ENCODE data around the gene STKLD1.

The STKLD1 gene

DNA sequence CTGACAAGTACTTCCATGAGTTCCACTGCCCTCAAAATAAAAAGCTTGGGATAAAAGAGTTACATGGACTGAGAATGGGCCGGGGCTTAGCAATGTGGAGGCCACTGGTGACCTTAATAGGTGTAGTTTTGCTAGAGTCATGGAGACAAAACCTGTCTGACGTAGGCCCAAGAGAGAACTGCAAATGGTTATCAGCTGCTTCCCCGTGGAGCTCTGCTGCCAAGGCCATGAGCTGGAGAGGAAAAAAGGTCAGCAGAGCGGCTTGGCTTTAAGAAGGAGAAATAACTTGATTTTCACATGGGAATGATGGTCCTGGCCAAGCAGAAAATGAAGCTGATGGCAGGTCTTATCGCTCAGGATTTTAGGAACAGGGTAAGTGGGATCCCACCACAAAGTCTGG is 36.5 kb upstream of the STKLD1 start:
- Mint-ChIP-seq H3K4me3 (no peak overlapping the region), H3K4me1 (peaks cover 53% of the 10 kb centered on the region), H3K27me3 (no peaks in the 10 kb centered on the region), H3K27ac (no peak overlapping the region), H3K9me3 (no peaks in the 10 kb centered on the region), H3K36me3 (peaks cover 43% of the 10 kb centered on the region)
- no peak for DNase-seq
- CTCF ChIA-PET = interaction anchor here (0.7 to 1.8 kb wide), 4 partner anchors 9 to 144 kb away, joined by 3 to 6 read pairs (median 3); partner anchors contain the start of genes MED22 and RPL7A

- DNase-seq = no peak
- no peak overlapping the region for H3K4me3 Mint-ChIP-seq
- CTCF ChIA-PET = interaction anchor here (0.8 to 1.8 kb wide), 2 partner anchors 8 to 10 kb away, joined by 3 to 6 read pairs; partner anchors contain the start of genes MED22 and RPL7A
- H3K9me3 Mint-ChIP-seq = no peaks in the 10 kb centered on the region
- no peaks in the 10 kb centered on the region for H3K27me3 Mint-ChIP-seq
- peak overlapping the region; percentile 67 for H3K27ac Mint-ChIP-seq
- H3K4me1 Mint-ChIP-seq = peaks cover 48% of the 10 kb centered on the region
- peaks cover 45% of the 10 kb centered on the region for H3K36me3 Mint-ChIP-seq
Measured at GRCh38 chr9:133340256-133340655, 35.9 kb upstream of the STKLD1 start.

- CTCF ChIA-PET = interaction anchor here (1.5 to 1.8 kb wide), 2 partner anchors 11 to 15 kb away, joined by 4 to 6 read pairs; partner anchors contain the start of gene SURF1
- Mint-ChIP-seq H3K27me3 (no peaks in the 10 kb centered on the region), H3K4me3 (no peak overlapping the region), H3K27ac (peak overlapping the region; percentile 67), H3K36me3 (peaks cover 45% of the 10 kb centered on the region), H3K9me3 (no peaks in the 10 kb centered on the region), H3K4me1 (peaks cover 47% of the 10 kb centered on the region)
- no peak for DNase-seq
Measured at GRCh38 chr9:133340916-133341315, 35.2 kb upstream of the STKLD1 start.

- Mint-ChIP-seq H3K27ac (peak overlapping the region; percentile 60), H3K27me3 (no peaks in the 10 kb centered on the region), H3K36me3 (peaks cover 49% of the 10 kb centered on the region), H3K4me3 (no peak overlapping the region), H3K4me1 (peaks cover 47% of the 10 kb centered on the region), H3K9me3 (no peaks in the 10 kb centered on the region)
- no peak for DNase-seq
- CTCF ChIA-PET = interaction anchor here (0.7 to 2.0 kb wide), 6 partner anchors 9 to 145 kb away, joined by 3 to 10 read pairs (median 4); partner anchors contain the start of gene SURF1
Measured at GRCh38 chr9:133341369-133342068, 34.6 kb upstream of the STKLD1 start.

GRCh38 chr9:133342069-133342406 is 34.1 kb upstream of the STKLD1 start:
- DNase-seq = no peak
- Mint-ChIP-seq H3K9me3 (no peaks in the 10 kb centered on the region), H3K4me1 (peaks cover 47% of the 10 kb centered on the region), H3K4me3 (no peak overlapping the region), H3K36me3 (peaks cover 53% of the 10 kb centered on the region), H3K27me3 (no peaks in the 10 kb centered on the region), H3K27ac (peak overlapping the region; percentile 55)
- CTCF ChIA-PET = interaction anchor here (0.7 to 2.2 kb wide), 6 partner anchors 9 to 144 kb away, joined by 3 to 10 read pairs (median 4); partner anchors contain the start of gene SURF1

DNA sequence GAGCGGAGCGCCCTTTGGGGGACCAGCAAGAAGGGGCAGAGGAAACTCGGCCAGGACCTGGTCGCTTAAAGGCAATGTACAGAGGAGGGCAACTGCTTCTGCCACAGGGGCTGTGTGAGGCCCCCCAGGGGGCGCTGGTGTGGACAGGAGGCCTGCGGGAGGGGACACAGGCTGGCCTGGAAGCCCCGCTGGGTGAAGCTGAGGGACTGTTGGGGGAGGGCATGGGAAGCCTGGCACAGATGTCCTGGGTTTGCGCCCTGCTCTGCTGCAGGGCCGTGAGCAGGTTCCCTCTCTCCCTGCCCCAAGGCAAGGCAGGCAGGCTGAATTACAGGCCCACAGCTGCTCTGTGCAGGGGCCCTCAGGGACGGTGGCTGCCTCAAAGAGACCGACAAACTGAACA is 33.6 kb upstream of the STKLD1 start:
- Mint-ChIP-seq H3K4me1 (peaks cover 49% of the 10 kb centered on the region), H3K36me3 (peaks cover 53% of the 10 kb centered on the region), H3K4me3 (no peak overlapping the region), H3K9me3 (no peaks in the 10 kb centered on the region), H3K27me3 (no peaks in the 10 kb centered on the region), H3K27ac (no peak overlapping the region)
- no peak for DNase-seq
- CTCF ChIA-PET = interaction anchor here (1.5 to 2.2 kb wide), 3 partner anchors 8 to 29 kb away, joined by 5 to 10 read pairs (median 5); no protein-coding TSS in a partner anchor

GRCh38 chr9:133344071-133344470 is 32.1 kb upstream of the STKLD1 start:
- no peaks in the 10 kb centered on the region for H3K27me3 Mint-ChIP-seq
- peaks cover 56% of the 10 kb centered on the region for H3K36me3 Mint-ChIP-seq
- H3K9me3 Mint-ChIP-seq = no peaks in the 10 kb centered on the region
- CTCF ChIA-PET = interaction anchor here (0.8 to 2.2 kb wide), 2 partner anchors 11 to 27 kb away, joined by 3 to 5 read pairs; no protein-coding TSS in a partner anchor
- H3K27ac Mint-ChIP-seq = no peak overlapping the region
- H3K4me1 Mint-ChIP-seq = peaks cover 51% of the 10 kb centered on the region
- no peak for DNase-seq
- no peak overlapping the region for H3K4me3 Mint-ChIP-seq

DNA sequence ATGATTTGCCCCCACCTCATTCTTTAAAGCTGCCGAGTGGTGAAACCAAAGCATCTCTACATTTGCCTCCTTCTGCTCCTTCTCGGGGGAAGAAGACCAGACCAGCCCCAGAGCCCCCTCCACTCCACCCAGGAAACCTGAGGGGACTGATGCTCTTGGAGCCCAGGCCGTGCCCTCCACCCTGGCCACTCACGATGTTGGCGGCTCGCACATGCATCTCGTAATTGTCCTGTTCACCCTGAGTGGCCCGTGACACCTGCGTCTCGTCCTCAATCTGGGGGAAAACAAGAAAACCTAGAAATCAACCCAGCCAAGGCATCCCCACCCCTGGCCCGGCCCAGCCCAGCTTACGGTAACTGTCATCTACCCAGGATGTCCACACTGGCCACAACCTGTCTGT is 31.2 kb upstream of the STKLD1 start:
- no peak overlapping the region for H3K27ac Mint-ChIP-seq

DNA sequence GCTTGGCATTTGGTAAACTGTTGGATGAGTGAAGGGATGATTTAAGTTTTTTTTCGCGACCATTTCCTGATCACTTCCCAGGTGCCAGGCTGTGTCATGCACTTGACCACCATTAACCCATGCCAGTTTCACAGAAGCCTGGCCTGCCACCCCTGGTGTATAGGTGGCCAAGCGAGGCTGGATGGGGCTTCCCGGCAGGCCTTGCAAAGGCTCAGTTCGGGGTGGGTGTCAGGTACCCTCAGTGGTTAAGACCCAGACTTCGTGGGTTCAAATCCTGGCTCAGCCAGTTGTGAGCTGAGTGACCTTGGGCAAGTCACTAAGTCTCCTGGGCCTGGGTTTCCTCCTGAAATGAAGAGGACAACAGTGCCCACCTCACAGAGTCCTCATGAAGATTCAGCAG is 30.6 kb upstream of the STKLD1 start:
- peak overlapping the region; percentile 47 for H3K4me3 Mint-ChIP-seq
- peaks cover 57% of the 10 kb centered on the region for H3K36me3 Mint-ChIP-seq
- DNase-seq = no peak
- CTCF ChIA-PET = no interaction called here
- peaks cover 49% of the 10 kb centered on the region for H3K4me1 Mint-ChIP-seq
- H3K27ac Mint-ChIP-seq = no peak overlapping the region
- H3K9me3 Mint-ChIP-seq = no peaks in the 10 kb centered on the region
- no peaks in the 10 kb centered on the region for H3K27me3 Mint-ChIP-seq

More for the DNA sequence above, 31.2 kb upstream of the STKLD1 start:
- Mint-ChIP-seq H3K4me3 (no peak overlapping the region), H3K4me1 (peaks cover 51% of the 10 kb centered on the region), H3K36me3 (peaks cover 57% of the 10 kb centered on the region), H3K9me3 (no peaks in the 10 kb centered on the region), H3K27me3 (no peaks in the 10 kb centered on the region)
- CTCF ChIA-PET = no interaction called here
- no peak for DNase-seq

- no peak for DNase-seq
- Mint-ChIP-seq H3K27ac (peak overlapping the region; percentile 79), H3K36me3 (peaks cover 53% of the 10 kb centered on the region), H3K4me1 (peaks cover 43% of the 10 kb centered on the region), H3K9me3 (no peaks in the 10 kb centered on the region), H3K4me3 (peak overlapping the region; percentile 100), H3K27me3 (no peaks in the 10 kb centered on the region)
- CTCF ChIA-PET = no interaction called here
Measured at GRCh38 chr9:133346021-133346785, 30.0 kb upstream of the STKLD1 start.

GRCh38 chr9:133347515-133347984 is 28.6 kb upstream of the STKLD1 start:
- Mint-ChIP-seq H3K4me1 (peaks cover 44% of the 10 kb centered on the region), H3K36me3 (peaks cover 59% of the 10 kb centered on the region), H3K4me3 (peak overlapping the region; percentile 100), H3K27ac (peak overlapping the region; percentile 96), H3K27me3 (no peaks in the 10 kb centered on the region), H3K9me3 (no peaks in the 10 kb centered on the region)
- CTCF ChIA-PET = interaction anchor here (1.0 to 1.9 kb wide), 2 partner anchors 7 to 24 kb away, joined by 3 to 6 read pairs; no protein-coding TSS in a partner anchor
- DNase-seq = peak; percentile 63

DNA sequence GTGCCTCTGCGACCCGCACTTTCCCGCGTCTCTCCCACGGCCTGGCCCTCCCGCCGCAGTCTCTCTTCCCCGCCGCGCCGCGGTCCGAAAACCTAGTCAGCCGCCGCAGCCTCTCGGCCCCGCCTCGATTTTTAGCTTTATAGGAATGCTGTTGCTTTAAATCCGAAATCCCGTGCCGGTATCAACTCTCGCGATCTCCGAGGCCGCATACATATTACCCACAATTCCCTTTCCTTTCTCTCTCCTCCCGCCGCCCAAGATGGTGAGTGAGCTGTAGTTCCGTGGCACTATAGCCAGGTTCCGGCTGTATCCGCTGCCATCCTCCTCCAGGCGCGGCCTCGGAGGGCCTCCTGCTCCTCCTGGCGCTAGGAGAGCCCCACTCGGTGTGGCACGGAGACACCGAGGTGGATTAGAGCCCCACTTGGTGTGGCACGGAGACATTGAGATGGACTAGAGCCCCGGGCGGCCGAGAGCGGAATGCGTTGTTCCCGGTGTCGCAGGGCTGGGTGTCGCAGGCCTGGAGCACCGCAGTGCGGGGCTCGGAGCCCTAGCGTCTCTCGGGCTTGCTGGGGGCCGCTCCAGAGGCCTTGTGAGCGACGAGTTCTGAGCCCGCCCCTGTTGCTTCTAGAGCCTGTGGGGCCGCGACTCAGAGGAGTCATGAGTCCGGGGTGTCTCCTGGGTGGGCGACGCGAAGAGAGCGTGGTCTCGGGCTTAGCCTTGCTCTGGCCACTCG is 28.0 kb upstream of the STKLD1 start, which contains the start of the genes MED22 and RPL7A:
Gene MED22, minus strand, starts transcription at position 147 of the 733 bp plus-strand sequence. CDS start 1,469 bp downstream, outside the sequence.
Gene RPL7A, plus strand, starts transcription at position 234 of the 733 bp plus-strand sequence. Its CDS starts 26 bp downstream, at position 260.
- Mint-ChIP-seq H3K4me1 (peaks cover 44% of the 10 kb centered on the region), H3K27ac (peak within 1 kb of the TSS; percentile 96), H3K36me3 (peaks cover 60% of the 10 kb centered on the region), H3K4me3 (peak within 1 kb of the TSS; percentile 100), H3K27me3 (no peaks in the 10 kb centered on the region), H3K9me3 (no peaks in the 10 kb centered on the region)
- CTCF ChIA-PET = interaction anchor here (0.6 to 1.9 kb wide), 3 partner anchors 8 to 23 kb away, joined by 3 to 6 read pairs (median 3); no protein-coding TSS in a partner anchor
- DNase-seq = peak; percentile 96

DNA sequence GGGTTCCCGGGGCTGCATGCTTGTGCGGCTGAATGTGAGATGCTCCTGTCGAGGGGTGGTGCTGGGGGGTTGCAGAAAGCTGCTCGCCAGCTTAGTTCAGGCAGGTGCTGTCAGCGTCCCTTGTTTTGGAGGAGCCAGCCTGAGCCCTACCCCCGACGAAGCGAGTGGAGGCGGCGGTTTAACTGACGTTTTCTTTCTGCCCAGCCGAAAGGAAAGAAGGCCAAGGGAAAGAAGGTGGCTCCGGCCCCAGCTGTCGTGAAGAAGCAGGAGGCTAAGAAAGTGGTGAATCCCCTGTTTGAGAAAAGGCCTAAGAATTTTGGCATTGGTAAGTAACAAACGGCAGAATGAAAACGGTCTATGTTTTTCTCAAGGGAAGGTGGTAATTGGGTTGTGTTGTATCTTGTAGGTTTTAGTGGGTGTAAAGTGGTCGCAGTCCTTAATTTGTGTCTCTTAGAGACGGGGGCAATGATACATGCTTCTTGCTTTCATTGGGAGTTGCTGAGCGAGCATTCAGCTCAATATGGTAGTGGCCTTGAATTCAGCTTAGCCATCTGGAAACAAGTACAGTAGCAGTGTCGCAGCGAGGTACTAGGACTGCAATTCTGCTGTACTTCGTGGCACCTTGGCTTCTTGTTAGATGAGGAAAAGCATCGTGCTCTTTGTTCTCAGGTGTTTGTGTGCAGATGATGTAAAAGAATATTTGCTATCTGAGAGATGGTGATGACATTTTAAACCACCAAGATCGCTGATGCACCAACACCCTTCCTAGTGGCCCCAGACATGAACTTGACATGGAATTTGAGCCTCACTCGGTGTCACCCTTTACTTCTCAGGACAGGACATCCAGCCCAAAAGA is 27.2 kb upstream of the STKLD1 start:
- H3K9me3 Mint-ChIP-seq = no peaks in the 10 kb centered on the region
- no peak for DNase-seq
- peaks cover 63% of the 10 kb centered on the region for H3K36me3 Mint-ChIP-seq
- H3K27ac Mint-ChIP-seq = peak overlapping the region; percentile 96
- H3K27me3 Mint-ChIP-seq = no peaks in the 10 kb centered on the region
- CTCF ChIA-PET = interaction anchor here (1.0 to 2.0 kb wide), 3 partner anchors 9 to 55 kb away, joined by 3 to 6 read pairs (median 6); no protein-coding TSS in a partner anchor
- H3K4me1 Mint-ChIP-seq = peaks cover 44% of the 10 kb centered on the region
- peak overlapping the region; percentile 100 for H3K4me3 Mint-ChIP-seq

All from activated naive CD4-positive, alpha-beta T cell treated with anti-CD3 and anti-CD28 coated beads, Interleukin-2, amount 10 ng/mL, durations not matched to agents 7 days and 5 days (primary cell).